ENCODE results near the gene HCLS1.
"Not testable (repeated sequence)": the region's sequence is repeated elsewhere in the genome, so short reads cannot be mapped to it uniquely, and the experiment has no call there.

The HCLS1 gene

GRCh38 chr3:121654493-121655385, 6.0 kb downstream of the HCLS1 start:
- DNase-seq = no peak

GRCh38 chr3:121651684-121652083, 9.0 kb downstream of the HCLS1 start:
- DNase-seq = no peak

GRCh38 chr3:121649645-121650044, 11.1 kb downstream of the HCLS1 start:
- no peak for DNase-seq

DNA sequence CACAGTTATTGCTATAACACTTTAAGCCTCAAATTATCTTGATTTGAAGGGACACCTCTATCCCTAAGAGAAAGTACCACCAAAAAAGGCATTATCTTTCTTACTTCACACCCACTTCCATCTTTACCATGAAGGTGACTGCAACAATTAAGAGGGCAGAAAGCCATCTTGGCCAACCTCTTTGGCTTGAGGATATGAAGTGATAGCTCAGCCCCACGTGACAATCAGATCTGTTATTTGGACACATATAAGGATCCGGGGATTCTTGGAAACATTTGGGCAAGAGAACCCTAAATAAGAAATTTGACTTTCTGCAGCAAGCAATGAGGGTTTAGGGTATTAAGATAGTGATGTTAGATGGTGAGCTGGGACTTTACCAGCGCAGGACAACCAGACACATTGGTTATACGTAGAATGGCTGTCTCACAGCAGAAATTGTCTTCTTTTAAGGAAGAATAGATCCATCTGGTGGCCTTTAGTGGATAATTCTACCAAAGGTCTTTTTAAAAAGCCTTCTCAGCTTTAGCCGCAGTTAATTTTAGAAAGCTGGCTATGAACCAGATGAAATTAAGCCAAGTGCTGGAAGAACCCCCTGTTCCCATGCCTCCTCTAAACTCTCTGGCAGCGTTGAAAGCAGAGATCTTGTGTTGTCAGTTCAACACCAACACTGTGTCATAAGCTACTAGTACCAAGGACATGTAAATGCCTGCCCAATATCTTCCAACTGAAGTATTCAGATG, 12.3 kb downstream of the HCLS1 start:
- DNase-seq = no peak

DNA sequence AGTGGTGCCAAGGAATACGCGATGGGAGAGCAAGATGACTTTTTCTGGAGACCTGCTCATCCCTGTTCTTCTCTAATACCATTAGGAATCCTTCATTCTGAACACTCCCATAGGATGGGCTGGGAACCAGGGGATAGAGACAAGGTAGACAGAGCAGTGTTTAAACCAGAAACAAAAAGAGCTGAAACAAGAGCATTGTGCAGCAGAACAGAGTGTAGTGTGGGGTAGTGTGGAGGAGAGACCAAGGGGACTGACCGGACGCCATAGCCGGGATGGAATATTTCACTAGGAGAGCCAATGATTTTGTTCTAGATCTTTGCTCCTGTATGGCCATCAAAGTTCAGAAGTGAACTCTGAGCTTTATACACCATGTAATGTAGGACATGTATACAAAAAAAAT, 15.6 kb downstream of the HCLS1 start:
- DNase-seq = no peak

DNA sequence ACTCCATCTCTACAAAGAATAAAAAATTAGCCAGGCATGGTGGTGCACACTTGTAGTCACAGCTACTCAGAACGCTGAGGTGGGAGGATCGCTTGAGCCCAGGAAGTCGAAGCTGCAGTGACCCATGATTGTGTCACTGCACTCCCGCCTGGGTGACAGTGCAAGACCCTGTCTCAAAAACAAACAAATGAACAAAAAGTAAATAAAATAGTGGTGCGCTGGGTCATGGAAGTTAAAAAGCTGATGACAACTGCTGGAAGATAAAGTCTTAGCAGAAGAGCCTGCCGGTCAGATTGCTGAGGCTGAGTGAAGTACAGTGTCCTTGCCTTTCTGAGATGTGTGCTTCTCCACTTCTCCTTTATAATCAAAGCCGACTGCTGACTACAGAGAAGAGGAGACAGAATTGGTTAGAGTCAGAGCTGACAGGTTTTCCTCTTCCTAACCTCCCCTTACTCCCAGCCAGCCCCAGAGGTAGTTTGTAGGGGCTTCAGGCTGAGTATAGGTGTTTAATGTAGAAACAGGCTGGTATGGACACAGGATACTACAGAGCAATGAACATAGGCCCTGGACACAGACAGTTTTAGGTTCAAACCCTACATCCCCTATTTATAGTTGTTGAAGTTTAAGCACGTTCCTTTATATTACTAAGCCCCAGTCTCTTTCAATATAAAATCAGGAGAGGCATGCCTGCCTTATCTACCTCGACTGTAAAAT, 17.9 kb downstream of the HCLS1 start:
- DNase-seq = no peak

DNA sequence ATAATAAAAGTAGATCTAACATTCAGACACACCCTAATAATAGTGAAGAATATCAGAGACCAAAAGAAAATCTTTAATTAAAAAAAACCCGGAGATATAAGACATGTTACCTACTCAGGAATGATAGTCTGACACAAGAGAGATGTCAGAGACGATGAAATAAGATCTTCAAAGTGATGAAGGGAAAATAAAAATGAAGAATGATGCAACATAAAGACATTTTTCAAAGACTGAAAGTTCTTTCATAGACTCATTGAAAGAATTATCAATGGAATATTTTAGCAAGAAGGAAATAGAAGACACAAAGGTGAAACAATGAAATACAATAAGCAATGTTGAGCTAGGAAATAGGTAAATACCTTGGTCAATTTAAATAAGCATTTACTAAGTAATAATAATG, 19.6 kb downstream of the HCLS1 start:
- no peak for DNase-seq

GRCh38 chr3:121637922-121638321, 22.8 kb downstream of the HCLS1 start:
- no peak for DNase-seq

GRCh38 chr3:121630355-121630754, 30.3 kb downstream of the HCLS1 start:
- DNase-seq = no peak

GRCh38 chr3:121629601-121630000, 31.1 kb downstream of the HCLS1 start:
- DNase-seq = no peak

GRCh38 chr3:121627622-121628021, 33.1 kb downstream of the HCLS1 start:
- DNase-seq = no peak

DNA sequence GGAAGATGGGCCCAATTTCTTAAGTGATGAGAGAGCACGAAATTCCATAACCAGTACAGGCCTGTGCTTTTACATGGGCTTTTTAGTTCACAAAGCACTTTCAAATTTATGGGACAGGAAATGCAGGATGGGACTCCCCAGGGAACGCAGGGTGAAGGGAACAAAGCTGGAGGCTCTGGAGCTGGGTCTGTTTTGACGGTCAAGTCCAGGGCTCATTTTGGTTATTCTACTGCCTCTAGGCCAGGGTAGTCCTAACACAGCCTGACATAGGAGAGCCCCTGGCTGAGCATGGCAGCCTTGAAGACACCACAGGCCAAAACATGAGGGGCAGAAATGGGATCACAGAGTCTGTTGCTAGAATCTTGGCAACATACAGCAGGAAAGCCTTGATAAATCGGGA, 33.5 kb downstream of the HCLS1 start:
- DNase-seq = no peak

DNA sequence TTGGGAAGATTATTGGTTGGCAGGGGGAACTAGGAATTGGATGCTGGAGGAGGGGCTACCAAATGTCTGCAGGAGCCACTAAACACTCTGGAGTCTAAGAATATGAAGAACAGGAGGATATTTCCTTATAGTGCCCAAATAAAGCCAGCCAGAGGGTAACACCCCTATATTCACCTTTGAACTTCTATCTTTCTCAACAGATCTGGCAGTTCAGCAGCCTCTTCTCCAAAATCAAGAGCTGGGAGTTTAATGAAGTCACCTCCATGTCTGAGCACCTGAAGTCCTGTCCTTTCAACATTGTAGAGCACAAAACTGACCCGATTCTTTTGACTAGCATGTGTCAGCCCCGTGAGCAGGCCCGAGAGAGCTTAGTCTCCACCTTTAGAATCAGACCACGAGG, 34.2 kb downstream of the HCLS1 start:
- DNase-seq = no peak

- DNase-seq = no peak
Measured at GRCh38 chr3:121624147-121624899, 36.4 kb downstream of the HCLS1 start.

DNA sequence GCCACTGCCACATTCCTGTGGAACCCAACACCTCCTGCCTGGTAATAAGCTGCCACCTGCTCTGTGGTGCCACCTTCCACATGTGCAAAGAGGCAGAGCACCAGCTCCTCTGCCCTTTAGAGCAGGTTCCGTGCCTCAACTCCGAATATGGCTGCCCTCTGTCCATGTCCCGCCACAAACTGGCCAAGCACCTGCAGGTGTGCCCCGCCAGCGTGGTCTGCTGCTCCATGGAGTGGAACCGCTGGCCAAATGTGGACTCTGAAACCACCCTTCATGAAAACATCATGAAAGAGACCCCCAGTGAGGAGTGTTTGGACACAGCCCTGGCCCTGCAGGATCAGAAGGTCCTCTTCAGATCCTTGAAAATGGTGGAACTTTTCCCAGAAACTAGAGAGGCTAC, 39.2 kb downstream of the HCLS1 start:
- no peak for DNase-seq

GRCh38 chr3:121619691-121620090, 41.0 kb downstream of the HCLS1 start:
- DNase-seq = no peak

GRCh38 chr3:121606106-121606505, 54.6 kb downstream of the HCLS1 start:
- DNase-seq = no peak

DNA sequence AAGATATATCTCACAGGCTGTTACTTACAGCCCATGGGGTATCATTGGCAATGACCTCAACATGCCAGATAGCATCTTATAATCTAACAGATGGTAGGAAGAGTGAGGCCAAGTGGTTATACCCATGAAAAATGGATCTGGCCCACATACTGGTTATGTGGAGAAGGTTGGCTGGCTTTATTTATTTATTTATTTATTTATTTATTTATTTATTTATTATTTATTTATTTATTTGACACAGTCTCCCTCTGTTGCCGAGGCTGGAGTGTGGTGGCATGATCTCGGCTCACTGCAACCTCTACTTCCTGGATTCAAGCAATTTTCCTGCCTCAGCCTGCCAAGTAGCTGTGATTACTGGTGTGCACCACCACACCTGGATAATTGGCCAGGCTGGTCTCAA, 55.9 kb downstream of the HCLS1 start:
- no peak for DNase-seq

- DNase-seq = no peak
Measured at GRCh38 chr3:121601212-121601812, 59.4 kb downstream of the HCLS1 start.

DNA sequence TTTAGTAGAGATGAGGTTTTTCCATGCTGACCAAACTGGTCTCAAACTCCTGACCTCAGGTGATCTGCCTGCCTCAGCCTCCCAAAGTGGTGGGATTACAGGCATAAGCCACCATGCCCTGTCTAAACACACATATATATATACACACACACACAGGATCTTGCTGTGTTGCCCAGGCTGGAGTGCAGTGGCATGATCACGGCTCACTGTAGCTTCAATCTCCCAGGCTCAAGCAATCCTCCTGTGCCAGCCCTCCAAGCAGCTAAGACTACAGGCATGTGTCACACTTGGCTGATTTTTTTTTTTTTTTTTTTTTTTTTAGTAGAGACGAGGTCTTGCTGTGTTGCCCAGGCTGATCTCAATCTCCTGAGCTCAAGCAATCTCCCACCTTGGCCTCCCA, 60.8 kb downstream of the HCLS1 start:
- not testable (repeated sequence) for DNase-seq

DNA sequence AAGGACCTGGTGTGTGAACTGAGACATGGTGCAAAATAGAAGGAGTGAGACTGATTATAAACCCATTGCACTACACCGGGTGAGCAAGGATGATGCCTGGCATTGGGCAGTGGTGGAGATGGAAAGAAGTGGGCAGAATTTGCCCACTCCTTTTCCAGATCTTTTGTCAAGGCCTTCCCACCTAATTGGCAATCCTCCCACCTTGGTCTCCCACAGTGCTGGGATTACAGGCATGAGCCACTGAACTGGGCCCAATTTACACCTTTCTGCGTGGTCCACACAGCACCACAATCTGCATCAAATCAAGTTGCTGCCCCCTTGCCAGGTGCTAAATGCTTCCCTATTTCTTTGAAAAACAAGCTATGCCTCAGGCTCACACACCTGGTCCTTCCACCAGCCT, 62.1 kb downstream of the HCLS1 start:
- DNase-seq = no peak

DNA sequence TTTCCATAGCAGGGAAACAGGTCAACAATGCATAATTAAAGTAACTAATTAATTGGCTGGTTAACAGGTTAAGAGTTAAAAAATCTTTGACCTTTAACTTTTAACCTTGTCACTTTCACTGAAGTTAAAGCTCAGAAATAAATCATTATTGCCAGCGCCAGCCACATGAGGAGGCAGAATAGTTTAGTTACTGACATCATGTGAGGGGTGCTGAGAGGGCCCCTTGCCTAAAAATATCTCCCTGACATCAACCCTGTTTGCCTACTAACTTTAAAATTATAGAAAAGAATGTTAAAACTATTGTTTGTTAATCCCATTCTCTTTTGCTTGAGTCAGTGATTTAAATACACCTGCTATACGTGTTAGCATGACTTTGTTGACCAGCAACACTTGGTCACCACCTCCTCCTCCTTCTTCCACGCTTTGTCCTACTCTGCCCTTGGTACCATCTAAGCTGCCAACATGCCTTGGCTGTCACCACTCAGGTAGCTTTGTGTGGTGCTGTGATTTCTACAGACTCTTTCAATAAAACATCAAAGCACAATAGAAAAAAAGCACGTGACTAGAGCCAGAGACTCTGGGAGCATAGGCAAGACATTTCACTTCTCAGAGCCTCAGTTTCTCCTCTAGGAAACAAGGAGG, 64.8 kb downstream of the HCLS1 start:
- no peak for DNase-seq

All from amniotic stem cell (primary cell).